ENCODE measurements around the gene XCR1. TPM values are rescaled to one million over a fixed set of nuclear protein-coding genes. Genes with fewer than 3 reads are reported as not detected.

XCR1 gene
- total and polyA plus RNA-seq, 2 experiments from 2014 or later: not detected

DNA sequence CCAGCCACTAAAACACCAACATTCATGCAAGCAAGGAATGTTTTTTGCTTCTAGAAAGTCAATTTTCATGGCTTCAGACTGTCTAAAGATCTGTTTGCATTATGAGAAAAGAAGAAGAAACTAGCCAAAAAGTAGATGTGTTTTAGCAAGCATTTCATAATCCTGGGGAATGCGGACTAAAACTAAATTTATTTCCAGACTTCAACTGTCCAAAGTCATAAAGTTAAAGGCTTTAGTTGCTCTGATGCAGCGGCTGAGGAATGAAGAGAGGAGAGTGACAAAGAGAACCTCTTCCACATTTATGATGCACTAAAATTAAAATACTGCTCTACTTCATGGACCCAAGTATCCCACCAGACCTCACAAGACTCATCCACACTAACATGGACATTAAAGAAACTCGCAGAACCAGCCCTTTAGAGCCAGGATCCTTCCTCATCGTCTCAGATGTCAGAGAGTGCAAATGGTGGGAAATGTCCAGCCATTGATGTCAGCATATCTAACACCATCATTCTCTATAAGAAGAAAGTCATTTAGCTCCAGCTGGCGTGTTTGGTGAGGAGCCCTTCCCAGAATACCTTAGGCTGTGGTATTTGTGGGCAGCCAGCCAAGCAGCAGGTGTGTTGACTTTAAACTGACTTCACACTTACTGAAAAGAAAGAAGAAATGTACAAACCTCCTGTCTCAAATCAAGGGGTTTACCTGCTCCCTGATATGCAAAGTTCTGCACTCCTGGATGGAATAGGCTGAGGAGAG, 49.1 kb downstream of the XCR1 start:
- Histone ChIP-seq H3K27ac (ENCODE audit: low read depth) (no peak overlapping the region), H3K27me3 (ENCODE audit: insufficient read depth) (no peaks in the 10 kb centered on the region), H3K9me2 (ENCODE audit: insufficient read depth) (no peaks in the 10 kb centered on the region), H3F3A (replicated peaks; ENCODE audit: low read depth) (no peaks in the 10 kb centered on the region), H3K36me3 (ENCODE audit: insufficient read depth) (peaks cover 46% of the 10 kb centered on the region), H3K4me2 (no peak overlapping the region), H4K20me1 (replicated peaks; ENCODE audit: insufficient read depth) (peaks cover 9% of the 10 kb centered on the region), H2AFZ (no peak overlapping the region), H3K4me1 (ENCODE audit: insufficient read depth) (no peaks in the 10 kb centered on the region), H3K4me3 (no peak overlapping the region), H3K79me2 (replicated peaks; ENCODE audit: insufficient read depth) (no peaks in the 10 kb centered on the region)
- ATAC-seq: no peak
- H3K27me3 Mint-ChIP-seq (ENCODE audit: insufficient read depth, low read depth, poor library complexity): peaks cover 4% of the 10 kb centered on the region
- H3K4me3 Mint-ChIP-seq: no peak overlapping the region
- TF ChIP-seq ZNF114 (CRISPR knock-in tag; IDR thresholded peaks at IDR 0.05): no peak
- no peak for TF ChIP-seq STAT1 (IDR thresholded peaks at IDR 0.05; ENCODE audit: unreplicated experiment)
- TF ChIP-seq, protein P1, sequence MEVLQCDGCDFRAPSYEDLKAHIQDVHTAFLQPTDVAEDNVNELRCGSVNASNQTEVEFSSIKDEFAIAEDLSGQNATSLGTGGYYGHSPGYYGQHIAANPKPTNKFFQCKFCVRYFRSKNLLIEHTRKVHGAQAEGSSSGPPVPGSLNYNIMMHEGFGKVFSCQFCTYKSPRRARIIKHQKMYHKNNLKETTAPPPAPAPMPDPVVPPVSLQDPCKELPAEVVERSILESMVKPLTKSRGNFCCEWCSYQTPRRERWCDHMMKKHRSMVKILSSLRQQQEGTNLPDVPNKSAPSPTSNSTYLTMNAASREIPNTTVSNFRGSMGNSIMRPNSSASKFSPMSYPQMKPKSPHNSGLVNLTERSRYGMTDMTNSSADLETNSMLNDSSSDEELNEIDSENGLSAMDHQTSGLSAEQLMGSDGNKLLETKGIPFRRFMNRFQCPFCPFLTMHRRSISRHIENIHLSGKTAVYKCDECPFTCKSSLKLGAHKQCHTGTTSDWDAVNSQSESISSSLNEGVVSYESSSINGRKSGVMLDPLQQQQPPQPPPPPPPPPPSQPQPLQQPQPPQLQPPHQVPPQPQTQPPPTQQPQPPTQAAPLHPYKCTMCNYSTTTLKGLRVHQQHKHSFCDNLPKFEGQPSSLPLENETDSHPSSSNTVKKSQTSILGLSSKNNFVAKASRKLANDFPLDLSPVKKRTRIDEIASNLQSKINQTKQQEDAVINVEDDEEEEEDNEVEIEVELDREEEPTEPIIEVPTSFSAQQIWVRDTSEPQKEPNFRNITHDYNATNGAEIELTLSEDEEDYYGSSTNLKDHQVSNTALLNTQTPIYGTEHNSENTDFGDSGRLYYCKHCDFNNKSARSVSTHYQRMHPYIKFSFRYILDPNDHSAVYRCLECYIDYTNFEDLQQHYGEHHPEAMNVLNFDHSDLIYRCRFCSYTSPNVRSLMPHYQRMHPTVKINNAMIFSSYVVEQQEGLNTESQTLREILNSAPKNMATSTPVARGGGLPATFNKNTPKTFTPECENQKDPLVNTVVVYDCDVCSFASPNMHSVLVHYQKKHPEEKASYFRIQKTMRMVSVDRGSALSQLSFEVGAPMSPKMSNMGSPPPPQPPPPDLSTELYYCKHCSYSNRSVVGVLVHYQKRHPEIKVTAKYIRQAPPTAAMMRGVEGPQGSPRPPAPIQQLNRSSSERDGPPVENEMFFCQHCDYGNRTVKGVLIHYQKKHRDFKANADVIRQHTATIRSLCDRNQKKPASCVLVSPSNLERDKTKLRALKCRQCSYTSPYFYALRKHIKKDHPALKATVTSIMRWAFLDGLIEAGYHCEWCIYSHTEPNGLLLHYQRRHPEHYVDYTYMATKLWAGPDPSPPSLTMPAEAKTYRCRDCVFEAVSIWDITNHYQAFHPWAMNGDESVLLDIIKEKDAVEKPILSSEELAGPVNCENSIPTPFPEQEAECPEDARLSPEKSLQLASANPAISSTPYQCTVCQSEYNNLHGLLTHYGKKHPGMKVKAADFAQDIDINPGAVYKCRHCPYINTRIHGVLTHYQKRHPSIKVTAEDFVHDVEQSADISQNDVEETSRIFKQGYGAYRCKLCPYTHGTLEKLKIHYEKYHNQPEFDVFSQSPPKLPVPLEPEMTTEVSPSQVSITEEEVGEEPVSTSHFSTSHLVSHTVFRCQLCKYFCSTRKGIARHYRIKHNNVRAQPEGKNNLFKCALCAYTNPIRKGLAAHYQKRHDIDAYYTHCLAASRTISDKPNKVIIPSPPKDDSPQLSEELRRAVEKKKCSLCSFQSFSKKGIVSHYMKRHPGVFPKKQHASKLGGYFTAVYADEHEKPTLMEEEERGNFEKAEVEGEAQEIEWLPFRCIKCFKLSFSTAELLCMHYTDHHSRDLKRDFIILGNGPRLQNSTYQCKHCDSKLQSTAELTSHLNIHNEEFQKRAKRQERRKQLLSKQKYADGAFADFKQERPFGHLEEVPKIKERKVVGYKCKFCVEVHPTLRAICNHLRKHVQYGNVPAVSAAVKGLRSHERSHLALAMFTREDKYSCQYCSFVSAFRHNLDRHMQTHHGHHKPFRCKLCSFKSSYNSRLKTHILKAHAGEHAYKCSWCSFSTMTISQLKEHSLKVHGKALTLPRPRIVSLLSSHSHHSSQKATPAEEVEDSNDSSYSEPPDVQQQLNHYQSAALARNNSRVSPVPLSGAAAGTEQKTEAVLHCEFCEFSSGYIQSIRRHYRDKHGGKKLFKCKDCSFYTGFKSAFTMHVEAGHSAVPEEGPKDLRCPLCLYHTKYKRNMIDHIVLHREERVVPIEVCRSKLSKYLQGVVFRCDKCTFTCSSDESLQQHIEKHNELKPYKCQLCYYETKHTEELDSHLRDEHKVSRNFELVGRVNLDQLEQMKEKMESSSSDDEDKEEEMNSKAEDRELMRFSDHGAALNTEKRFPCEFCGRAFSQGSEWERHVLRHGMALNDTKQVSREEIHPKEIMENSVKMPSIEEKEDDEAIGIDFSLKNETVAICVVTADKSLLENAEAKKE (CRISPR knock-in tag; IDR thresholded peaks at IDR 0.05): no peak
- no peak for TF ChIP-seq JUNB (IDR thresholded peaks at IDR 0.05; ENCODE audit: unreplicated experiment)
- TF ChIP-seq NANOG (IDR thresholded peaks at IDR 0.05; ENCODE audit: borderline replicate concordance): no peak
- TF ChIP-seq EZH2phosphoT487 (IDR thresholded peaks at IDR 0.05; ENCODE audit: unreplicated experiment): no peak
- TF ChIP-seq, protein P2, sequence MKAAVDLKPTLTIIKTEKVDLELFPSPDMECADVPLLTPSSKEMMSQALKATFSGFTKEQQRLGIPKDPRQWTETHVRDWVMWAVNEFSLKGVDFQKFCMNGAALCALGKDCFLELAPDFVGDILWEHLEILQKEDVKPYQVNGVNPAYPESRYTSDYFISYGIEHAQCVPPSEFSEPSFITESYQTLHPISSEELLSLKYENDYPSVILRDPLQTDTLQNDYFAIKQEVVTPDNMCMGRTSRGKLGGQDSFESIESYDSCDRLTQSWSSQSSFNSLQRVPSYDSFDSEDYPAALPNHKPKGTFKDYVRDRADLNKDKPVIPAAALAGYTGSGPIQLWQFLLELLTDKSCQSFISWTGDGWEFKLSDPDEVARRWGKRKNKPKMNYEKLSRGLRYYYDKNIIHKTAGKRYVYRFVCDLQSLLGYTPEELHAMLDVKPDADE (IDR thresholded peaks at IDR 0.05): no peak
- H3K36me3 Mint-ChIP-seq (ENCODE audit: low read depth): peaks cover 38% of the 10 kb centered on the region
- no peaks in the 10 kb centered on the region for H3K4me1 Mint-ChIP-seq
- no peak overlapping the region for H3K27ac Mint-ChIP-seq
- H3K9me3 Mint-ChIP-seq: no peaks in the 10 kb centered on the region; the same call in 2 of the 3 replicates
- no peak for DNase-seq (ENCODE audit: low spot score)
